ENCODE data around the gene CBR1. TPM values are rescaled to one million over a fixed set of nuclear protein-coding genes. Genes with fewer than 3 reads are reported as not detected.

Gene CBR1
- total and polyA plus RNA-seq, 2 donors (not counting 1 experiment from before 2014, with no cell fraction given) = 12.4 to 14.4 TPM

GRCh38 chr21:36096398-36097290 is 26.8 kb downstream of the CBR1 start:
- H2AFZ ChIP-seq (ENCODE audit: insufficient read depth, low read depth, low read length, poor library complexity, severe bottlenecking) = no peak overlapping the region
- POLR2A ChIA-PET = interaction anchor here (0.7 kb wide), 1 partner anchor 16 kb away, joined by 3 read pairs; no protein-coding TSS in a partner anchor
- CTCF ChIA-PET = interaction anchor here (1.3 kb wide), 1 partner anchor 15 kb away, joined by 4 read pairs; no protein-coding TSS in a partner anchor

More at GRCh38 chr21:36096398-36097290, 26.8 kb downstream of the CBR1 start:
- Mint-ChIP-seq H3K9me3 (ENCODE audit: insufficient read depth) (peaks cover 4% of the 10 kb centered on the region), H3K27ac (no peak overlapping the region), H3K4me3 (no peak overlapping the region), H3K4me1 (peaks cover 14% of the 10 kb centered on the region), H3K27me3 (peaks cover 5% of the 10 kb centered on the region)
- peaks cover 0 to 20% (median 19%) of the 10 kb centered on the region in 3 donors for H3K9me3 ChIP-seq (ENCODE audit: control extremely low read depth in 1 of 3, control insufficient read depth in 2 of 3, insufficient read depth in 1 of 3, low read length in 2 of 3)
- intact Hi-C loops (cut with micrococcal nuclease) = no loop called here
- no peak overlapping the region for H3K4me3 ChIP-seq (ENCODE audit: control extremely low read depth in 1 of 5, extremely low read depth in 1 of 5, insufficient read depth in 1 of 5, low read depth in 2 of 5, low read length in 4 of 5)
- H3K27me3 ChIP-seq (replicated peaks in 1 of 4; ENCODE audit: control extremely low read depth in 1 of 4, control insufficient read depth in 3 of 4, insufficient read depth in 4 of 4, low read length in 3 of 4) = peaks cover 0 to 3% (median 0%) of the 10 kb centered on the region in 4 experiments
- DNase-seq (no peak), ATAC-seq (ENCODE audit: low read depth) (no peak)
- no peaks in the 10 kb centered on the region for H3K79me2 ChIP-seq (ENCODE audit: control insufficient read depth, insufficient read depth, low read length)
- TF ChIP-seq CTCF (IDR thresholded peaks at IDR 0.05) = no peak
- no peak for TF ChIP-seq EZH2 (IDR thresholded peaks at IDR 0.05; ENCODE audit: borderline replicate concordance, insufficient read depth, low read depth, low read length, poor library complexity, severe bottlenecking)
- no peak overlapping the region for H3K4me2 ChIP-seq (replicated peaks; ENCODE audit: low read depth, low read length, poor library complexity, severe bottlenecking)
- H3K27ac ChIP-seq (ENCODE audit: low read length in 2 of 2) = no peak overlapping the region
- no peaks in the 10 kb centered on the region for H3K36me3 ChIP-seq (replicated peaks in 1 of 2; ENCODE audit: control extremely low read depth in 1 of 2, control insufficient read depth in 1 of 2, extremely low read depth in 1 of 2, insufficient read depth in 2 of 2, low read length in 1 of 2)
- H3K4me1 ChIP-seq (ENCODE audit: control insufficient read depth in 2 of 2, insufficient read depth in 2 of 2, low read length in 2 of 2) = peaks cover 6 to 10% of the 10 kb centered on the region in 2 donors
- WGBS (ENCODE audit: insufficient coverage) = 100% methylated on average over 1 of the region's 1 CpG
- no peak overlapping the region for H3K9ac ChIP-seq (ENCODE audit: low read length)
- no peaks in the 10 kb centered on the region for H4K20me1 ChIP-seq (ENCODE audit: control insufficient read depth, insufficient read depth, low read length, poor library complexity, severe bottlenecking)

All from B cell (primary cell).